NCI-H2196 (cell line): Measurements from ENCODE around the gene AK5.

Experiments
- DNase-seq: peaks from one replicate; lab custom pipeline; 2025; ENCODE audit not compliant: unreplicated experiment; lab: John Stamatoyannopoulos, UW

AK5 gene

DNA sequence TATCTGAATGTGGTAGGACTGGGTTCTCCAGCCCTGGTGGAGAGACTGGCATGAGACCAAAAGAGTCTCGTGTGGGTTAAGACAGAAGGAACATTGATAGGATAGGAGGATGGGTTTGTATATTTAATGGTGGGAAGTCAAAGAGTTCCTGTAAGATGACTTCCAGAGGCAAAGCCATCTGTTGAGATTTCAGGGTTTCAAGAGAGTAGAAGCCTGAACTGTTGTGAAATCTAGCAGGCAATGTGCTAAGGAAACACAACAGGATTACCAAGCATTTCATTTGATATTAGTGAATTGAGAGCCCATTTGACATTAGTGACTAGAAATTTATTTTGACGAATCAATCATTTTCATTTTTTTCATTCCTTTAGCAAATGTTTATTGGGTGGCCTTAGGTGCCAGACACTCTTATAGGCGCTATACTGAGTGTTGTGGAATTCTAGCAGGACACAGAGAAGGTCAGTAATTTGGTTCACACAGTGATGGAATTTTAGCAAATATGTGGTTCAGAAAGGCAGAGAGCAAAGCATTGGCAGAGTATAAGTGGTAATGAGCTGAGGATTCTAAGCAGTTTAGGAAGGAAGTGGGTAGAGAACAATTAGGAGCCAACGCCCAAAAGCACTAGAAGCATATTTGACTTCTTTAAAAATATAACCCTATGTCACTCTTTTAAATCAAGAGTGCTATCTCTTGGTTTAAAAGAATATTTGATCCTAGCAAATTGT is 149.3 kb downstream of the AK5 start:
- no peak for DNase-seq

DNA sequence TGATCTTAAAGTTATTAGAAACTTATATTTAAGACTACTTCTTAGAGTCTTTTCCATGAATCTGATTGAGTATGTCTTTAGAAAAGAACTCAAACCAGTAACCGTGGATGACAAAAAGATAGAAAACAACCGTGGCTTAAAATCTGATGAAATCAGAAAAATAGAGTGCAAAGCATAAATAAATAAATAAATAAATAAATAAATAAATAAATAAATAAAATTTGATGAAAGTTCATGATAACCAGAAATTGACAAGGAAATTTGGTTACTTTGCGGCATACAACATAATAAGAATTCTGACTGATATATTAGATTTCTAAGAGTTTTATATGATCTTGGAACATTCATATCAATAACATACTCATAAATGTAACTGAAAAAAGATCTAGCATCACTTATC is 152.1 kb downstream of the AK5 start:
- DNase-seq, result no peak

DNA sequence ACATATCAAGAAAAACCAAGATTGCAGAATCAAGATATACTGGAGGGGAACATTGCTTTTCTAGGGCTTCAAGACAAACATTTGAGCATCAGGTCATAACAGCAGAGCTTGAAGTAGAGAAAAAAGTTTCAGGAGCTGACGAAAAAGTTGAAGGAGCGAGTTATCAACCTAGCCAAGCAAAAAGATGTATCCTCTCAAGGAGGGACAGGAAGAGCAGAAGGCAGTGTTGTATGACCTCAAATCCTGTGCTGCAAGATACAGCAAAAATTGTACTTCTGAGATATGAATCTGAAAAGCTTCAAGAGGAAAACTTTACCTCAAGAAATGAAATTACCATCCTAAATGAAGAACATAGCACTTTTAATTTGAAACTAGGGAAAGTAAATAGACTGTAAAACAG is 153.1 kb downstream of the AK5 start:
- DNase-seq, result no peak

DNA sequence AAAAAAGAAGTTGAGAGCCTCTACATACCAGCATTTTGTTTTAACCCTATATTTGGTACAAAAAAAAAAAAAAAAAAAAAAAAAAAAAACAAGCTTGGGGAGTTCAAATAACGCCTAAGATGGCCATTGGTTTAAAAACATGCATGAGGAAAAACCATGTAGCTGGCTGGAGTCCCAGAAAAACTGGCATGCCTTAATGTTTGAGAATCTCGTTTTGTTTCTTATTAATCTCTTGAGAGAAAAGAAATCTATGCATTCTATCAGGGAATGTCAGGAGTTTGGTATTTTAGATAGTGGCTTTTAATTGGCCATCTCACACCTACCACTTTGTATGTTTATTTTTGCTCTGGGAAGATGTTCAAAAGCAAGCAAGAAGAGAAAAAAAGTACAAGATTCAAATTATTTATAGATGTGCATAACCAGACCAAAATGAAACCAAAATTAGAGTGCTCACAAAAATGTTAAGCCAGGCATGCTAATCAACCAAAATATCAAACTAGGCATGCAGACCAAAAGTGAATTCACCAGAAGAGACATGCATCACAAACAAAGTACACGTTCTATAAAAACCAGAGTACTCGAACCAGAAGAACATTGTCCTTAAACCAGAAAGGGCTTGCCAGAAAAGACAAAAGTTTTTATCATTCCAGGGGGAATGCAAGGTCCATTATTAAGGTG is 156.6 kb downstream of the AK5 start:
- DNase-seq, result no peak

DNA sequence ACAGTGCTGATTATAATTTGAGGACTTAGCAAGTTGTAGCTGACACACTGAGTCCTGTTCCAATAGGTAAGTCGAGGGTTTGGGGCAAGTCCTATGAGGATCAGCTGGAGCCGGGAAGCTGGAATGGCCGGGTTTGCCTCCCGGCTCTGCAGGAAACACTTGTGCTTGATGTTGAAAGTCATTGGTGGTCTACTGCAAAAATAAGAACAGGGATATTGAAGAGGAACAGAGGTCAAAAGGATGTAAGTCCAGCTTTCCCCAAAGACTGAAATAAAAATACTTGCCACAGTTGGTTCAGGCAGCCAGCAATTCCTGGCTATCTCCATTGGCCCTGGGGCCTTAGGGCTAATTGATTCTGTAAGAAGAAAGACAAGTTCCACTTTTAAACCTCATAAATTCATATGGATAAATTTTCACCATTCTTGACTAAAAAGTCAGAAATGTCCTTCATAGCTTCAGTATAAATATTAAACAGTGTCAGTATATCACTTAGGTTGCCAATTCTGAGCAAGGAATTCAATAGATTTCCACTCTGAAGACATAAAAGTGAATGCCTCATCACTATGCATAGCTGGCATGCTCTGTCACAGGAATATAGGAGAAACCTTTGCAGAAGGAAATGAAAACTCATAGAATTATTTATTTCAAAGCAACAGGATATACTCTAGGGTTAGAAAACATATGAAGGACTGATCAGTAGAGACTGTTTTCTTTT is 165.2 kb downstream of the AK5 start:
- no peak for DNase-seq

DNA sequence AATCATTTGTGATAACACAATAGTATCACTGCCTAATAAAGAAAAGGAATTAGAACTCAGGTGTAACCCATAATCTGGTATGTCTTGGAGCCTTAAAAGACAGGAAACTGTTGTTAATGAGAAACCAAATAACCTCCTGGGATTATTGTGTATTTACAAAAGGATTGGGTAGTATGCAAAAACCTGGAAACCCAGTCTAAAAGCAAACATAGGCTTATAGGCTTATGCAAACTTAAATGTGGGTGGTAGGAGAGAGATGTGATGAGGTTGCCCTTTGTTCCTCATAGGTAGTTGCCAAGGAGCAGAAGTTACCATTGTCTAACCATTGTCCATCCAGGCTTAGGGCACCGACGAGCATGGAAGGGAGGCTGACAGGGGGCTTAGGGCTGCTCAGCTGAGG is 165.8 kb downstream of the AK5 start:
- no peak for DNase-seq

DNA sequence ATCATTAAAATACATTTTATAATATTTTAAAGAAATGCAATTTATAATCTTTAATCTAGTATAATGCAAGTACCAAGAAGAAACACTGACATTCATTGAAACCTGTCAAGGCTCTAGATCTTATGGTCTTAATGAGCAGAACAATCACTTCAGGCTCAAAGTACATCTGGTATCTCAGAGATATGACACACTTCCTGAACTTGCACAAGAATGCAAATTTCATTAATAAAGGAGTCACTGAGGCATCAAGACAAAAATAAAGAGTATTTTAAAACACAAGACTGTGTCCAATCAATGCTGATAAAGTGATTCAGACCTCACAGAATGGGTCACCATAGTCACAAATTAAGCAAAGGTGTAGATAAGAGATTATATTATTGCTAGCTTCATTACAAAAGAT is 178.1 kb downstream of the AK5 start:
- DNase-seq, result no peak

DNA sequence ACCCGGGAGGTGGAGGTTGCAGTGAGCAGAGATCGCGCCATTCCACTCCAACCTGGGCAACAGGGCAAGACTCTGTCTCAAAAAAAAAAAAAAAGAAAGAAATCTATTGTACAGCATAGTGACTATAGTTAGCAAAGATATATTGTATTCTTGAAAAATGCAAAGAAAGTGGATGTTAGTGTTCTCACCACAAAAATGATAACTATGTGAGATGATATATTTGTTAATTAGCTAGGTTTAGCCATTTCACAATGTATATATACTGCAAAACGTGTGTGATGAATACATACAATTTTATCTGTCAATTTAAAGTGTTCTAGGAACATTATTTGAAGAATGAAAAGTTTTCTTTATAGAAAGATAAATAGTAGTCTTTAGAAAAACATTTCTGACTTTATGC is 179.9 kb downstream of the AK5 start:
- no peak for DNase-seq

DNA sequence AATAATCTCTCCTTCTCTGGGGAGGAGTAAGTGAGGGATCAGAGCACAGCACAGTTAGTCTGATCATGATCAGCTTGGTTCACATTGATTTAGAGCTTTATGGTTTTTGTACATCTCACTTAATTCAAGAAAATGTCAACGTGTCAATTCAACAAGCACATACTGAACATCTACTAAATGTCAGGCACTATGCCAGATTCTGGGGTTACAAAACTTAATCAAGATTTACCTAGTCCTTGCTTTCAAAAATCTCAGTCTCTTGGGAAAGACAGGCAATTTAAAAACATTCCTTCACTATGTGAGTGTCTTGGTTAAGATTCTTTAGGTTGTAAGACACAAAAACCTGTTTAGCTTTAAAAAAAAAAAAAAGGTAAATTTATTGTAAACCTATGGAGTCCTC is 181.4 kb downstream of the AK5 start:
- no peak for DNase-seq

DNA sequence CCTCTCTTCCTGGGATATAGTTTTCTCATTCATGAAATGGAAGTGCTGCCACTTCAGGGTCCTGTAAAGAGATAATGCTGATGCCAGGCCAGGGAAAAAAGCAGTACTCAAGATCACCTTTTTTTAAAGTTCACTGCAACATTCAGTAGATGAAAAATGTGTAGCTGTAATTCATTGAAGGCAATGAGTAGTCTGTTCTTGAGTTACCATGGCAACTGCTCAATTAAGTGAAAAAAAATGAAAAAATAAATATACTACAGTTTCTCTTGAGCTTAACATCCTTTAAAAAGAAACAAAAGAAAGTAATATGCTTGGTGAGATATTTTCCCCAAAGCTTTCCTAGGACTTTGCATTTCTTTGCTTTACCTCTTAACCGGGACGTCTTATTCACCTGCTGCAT is 183.3 kb downstream of the AK5 start:
- DNase-seq, result no peak

DNA sequence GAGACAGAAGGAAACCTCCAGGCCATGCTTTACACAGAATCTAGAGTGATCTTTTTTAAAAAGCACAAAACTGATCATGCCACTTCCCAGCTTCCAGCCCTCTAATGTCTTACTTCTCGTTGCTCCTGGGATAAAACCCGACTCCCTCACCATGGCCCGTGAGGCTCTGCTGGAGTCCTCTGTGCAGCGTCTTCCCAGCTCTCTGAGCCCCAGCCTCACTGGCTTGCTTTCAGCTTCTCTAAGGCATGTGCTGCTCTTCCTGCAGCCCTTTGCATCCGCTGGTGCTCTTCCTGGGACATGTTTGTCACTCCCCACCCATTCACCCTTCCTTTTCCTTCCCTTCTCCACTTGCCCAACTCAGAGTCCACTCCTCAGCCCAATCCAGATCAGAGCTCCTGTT is 184.1 kb downstream of the AK5 start:
- DNase-seq, result no peak

DNA sequence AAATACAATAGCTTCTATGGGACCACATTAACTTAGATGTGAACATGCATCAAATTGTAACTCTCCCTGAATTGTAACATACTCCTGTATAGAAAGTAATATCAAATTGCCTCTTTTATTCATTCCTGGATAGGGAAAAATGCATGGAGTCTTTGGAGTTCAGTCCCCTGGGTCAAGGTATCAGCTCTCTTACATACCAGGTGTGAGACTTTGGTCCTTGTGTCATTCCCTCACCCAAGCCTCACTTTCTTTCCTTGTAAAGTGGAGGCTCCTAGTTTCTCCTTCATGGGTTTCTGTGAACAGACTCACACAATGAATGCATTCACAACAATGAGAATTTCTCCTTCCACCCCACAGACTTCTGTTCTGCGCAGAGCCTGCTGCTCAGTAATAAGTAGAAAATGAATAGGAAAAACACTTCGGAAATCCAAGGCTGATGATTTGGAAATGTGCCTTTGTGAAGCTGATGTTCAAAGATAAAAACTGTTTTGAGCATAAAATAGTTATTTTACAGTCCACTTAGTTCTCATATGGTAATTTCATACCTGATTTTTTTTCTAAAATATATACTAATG is 185.3 kb downstream of the AK5 start:
- DNase-seq, result no peak

DNA sequence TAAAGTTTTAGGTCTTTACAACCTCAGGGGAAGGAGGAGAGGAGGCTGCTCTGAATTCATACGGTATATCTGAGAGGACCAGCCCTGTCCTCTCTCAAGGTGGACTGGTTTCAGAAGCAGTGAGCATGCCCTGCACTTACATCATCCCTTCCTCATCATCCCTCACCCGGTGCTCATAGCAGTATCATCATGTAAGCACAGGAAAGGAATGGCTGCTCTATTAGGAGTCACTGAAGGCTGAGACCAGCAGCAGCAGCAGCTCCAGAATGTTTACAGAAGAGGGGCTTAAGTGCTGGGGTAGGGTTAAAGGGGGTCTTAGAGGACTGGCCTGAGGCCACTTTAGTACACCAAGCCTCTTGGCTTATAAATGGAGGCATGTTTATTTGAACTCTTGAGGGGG is 185.9 kb downstream of the AK5 start:
- DNase-seq, result no peak

DNA sequence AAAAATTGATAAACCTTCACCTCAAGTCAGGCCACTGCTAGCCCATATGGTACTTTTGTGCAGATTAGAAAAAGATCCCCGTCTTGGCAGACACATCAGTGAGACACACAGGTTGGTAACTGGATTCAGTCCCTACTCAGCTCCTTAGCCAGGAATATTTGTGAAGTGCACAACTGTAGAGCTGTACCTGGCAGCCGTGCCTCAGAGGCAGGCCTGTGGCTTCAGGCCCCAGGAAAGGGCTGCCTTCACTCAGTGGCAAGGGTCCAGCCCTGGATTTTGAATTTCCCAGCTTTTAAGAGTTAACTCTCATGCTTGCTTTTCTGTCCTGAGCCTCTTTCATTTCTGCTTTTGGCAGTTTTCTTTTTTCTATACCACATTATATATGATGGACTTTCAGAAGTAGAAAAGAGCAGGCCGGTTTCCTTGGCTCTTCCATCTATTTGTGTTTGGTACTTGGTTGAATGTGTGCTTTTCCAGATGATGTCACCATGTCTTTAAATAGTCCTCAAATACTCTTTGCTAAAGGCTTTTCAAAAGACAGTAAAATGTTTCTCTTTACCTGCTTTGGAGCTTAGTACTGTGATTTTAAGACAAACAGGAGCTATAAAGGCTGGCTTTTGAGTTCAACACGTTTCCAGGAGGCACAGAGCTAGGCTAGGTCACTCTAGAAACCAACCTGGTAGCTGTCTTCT is 186.6 kb downstream of the AK5 start:
- DNase-seq, result no peak

DNA sequence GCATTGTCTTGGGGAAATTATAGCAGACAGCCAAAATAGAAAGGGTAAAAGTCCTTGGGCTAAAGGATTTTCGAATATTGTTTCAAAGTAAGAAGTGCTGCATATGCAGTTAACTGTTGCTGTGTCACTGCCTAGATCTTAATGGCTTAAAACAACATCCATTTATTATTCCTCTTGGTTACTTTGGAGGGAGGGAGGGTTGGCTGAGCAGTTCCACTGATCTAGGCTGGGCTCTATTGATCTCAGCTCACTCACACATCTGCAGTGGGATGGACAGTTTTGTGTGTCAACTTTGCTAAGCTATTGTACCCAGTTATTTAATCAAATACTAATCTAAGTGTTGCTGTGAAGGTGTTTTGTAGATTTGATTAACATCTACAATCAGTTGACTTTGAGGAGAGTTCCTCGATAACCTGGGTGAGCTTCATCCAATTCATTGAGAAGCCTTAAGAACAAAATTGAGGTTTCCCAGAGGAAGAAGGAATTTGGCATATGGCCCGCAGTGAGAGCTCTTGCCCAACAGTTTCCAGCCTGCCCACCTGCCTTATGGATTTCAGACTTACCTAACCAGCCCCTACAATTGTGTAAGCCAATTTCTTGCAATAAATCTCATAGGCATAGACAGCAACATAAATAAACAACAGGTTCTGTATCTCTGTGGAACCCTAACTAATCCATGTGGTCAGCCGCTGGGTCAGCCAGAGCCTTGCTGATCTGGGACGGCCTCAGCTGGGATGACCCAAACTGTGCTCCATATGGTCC is 187.3 kb downstream of the AK5 start:
- no peak for DNase-seq

DNA sequence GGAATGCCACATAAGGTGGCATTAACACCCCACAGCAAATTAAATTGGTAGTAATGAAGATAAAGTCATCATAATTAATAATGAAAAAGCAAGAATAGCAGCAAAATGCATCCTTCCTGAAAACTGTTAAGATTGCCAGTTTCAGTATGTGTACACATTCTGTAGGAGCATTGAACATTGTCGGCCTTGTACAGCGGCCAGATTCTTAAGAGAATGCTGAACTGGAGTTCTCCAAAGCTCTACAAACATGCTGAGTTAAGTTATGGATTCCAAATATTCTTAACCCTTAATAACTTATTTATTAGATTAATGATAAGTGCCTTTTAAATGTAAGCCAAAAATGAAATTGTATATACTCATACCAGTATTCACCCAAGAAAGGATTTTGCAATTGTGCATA is 189.9 kb downstream of the AK5 start:
- no peak for DNase-seq

DNA sequence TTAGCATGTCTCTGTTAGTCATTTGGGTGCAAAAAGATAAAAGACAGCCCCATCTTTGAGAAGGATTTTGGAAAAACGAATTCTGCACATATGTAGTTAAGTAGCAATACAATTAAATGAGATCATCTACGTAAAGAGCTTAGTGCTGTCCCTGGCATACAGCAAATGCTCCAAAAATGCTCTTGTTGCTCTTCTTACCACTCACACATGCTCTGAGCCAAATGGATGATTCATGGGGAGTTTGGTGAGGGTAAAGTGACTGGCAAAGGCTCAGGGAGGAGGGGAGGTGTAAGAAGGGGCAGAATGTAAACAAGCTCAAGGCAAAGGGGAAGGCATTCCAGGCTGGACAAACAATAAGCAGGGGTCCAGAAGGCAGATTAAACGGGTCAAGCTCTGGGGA is 191.9 kb downstream of the AK5 start:
- no peak for DNase-seq

DNA sequence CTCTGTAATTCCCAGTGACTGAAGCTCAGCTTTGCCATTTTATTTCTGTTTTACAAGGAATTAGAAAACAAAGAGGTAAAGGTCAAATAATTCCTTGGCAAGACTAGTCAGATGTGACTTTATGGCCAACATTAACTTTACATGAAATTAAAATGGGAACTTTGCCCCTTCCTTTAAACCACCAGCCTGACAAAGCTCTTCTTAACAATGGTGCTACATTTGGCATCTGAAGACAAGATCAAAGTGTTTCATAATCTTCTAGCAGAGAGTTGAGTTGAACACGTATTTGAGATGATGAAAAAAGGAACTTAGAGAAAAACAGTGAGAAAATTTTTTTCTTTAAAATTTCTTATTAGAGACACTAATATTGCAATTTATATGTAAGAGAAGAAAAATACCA is 193.8 kb downstream of the AK5 start:
- DNase-seq, result no peak

DNA sequence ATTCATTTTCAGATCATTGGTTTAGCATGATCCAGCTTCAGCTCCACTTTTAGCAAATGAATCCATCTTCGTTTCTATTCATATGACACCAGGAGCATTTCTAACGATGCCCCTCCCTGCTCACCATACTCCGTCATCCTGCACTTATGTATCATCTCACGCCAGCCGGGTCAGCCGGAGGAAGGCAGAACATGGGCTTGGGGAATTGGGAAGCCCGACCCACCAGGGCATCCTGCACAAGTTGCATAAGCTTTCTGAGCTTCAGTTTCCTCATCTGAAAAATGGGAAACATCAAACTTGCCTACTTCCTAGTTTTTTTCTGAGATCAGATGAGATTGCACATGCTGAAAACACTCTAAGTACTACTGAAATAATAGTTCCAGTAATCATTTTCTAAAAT is 194.7 kb downstream of the AK5 start:
- DNase-seq, result no peak

DNA sequence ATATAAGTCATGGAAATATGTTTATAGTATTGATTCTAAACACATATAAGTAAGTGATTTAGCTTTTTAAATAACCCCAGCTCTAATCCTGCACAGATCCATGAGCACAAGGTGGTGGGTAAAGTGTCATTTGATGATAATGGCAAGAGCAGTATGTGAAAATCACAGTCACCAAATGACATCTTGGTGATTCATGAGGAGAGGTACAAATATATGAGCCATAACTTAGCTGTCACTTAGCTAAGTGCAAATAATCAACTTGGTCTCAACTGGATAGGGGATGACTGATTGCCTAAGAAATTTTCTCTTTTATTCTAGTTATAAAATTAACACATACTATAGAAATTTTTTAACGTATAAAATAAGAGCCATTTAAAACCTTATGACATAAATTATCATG is 202.5 kb downstream of the AK5 start:
- DNase-seq, result no peak

DNA sequence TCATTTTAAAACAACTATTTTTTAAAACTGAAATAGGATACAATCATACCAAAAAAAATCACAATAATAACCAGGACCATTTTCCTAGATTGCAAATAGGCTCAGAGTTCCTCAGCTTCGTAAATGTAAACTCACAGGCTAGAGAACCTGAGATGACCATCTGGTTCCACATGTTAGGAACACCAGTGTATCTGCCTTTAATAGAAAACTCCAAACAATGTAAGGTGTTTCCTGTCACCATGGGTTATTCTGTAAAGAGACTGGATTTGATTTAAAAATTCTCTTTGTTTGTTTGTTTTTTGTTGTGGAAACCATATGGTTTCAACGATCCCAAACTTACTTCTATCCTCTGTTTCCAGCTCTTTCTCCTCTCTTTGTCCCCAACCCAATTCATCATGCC is 203.1 kb downstream of the AK5 start:
- no peak for DNase-seq
